ENCODE data around the gene POLR1B. TPM values are rescaled to one million over a fixed set of nuclear protein-coding genes. Genes with fewer than 3 reads are reported as not detected.

Gene POLR1B
- total RNA-seq, 1 donor from 2014 or later = 12.3 TPM

DNA sequence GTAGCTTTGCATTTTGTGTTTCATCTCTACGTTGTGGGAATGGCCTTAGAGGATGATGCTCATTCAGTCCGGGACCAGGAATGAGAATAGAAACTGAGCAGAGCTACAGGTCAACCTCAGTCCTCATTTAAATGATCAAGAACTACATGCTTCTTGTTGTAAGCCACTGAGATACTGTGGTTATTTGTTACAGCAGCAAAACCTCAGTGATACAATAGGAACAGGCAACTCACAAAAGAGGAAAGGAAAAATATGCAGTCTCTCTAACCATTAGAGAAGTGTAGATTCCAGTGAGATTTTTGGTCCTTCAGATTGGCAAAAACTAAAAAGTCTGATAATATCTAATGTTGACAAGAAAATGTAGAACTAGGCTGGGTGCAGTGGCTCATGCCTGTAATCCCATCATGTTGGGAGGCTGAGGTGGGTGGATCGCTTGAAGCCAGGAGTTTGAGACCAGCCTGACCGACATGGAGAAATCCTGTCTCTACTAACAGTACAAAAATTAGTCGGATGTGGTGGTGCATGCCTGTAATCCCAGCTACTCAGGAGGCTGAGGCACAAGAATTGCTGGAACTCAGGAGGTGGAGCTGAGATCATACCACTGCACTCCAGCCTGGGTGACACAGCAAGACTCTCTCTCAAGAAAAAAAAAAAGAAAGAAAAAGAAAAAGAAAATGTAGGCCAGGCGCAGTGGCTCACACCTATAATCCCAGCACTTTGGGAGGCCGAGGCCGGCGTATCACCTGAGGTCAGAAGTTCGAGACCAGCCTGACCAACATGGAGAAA is 55.5 kb downstream of the POLR1B start:
- no peak for TF ChIP-seq CTCF (IDR thresholded peaks at IDR 0.05)
- no peak for ATAC-seq
- intact Hi-C loops (cut with DNase I) = no loop called here

GRCh38 chr2:112600634-112601033 is 58.4 kb downstream of the POLR1B start:
- DNase-seq = no peak
- intact Hi-C loops (cut with DNase I) = no loop called here

More for the DNA sequence above, 55.5 kb downstream of the POLR1B start:
- Histone ChIP-seq H3K27me3 (ENCODE audit: low read depth) (no peaks in the 10 kb centered on the region), H3K36me3 (no peaks in the 10 kb centered on the region), H3K9me3 (no peaks in the 10 kb centered on the region), H3K27ac (no peak overlapping the region), H3K4me1 (peaks cover 13% of the 10 kb centered on the region), H3K4me3 (no peak overlapping the region)
- DNase-seq = no peak

GRCh38 chr2:112601754-112602153 is 59.5 kb downstream of the POLR1B start:
- intact Hi-C loops (cut with DNase I) = no loop called here

More at GRCh38 chr2:112600634-112601033, 58.4 kb downstream of the POLR1B start:
- TF ChIP-seq CTCF (IDR thresholded peaks at IDR 0.05) = no peak
- peaks cover 13% of the 10 kb centered on the region for H3K4me1 ChIP-seq
- no peaks in the 10 kb centered on the region for H3K9me3 ChIP-seq
- no peak overlapping the region for H3K4me3 ChIP-seq
- no peak overlapping the region for H3K27ac ChIP-seq
- no peaks in the 10 kb centered on the region for H3K27me3 ChIP-seq (ENCODE audit: low read depth)
- no peaks in the 10 kb centered on the region for H3K36me3 ChIP-seq
- no peak for ATAC-seq

DNA sequence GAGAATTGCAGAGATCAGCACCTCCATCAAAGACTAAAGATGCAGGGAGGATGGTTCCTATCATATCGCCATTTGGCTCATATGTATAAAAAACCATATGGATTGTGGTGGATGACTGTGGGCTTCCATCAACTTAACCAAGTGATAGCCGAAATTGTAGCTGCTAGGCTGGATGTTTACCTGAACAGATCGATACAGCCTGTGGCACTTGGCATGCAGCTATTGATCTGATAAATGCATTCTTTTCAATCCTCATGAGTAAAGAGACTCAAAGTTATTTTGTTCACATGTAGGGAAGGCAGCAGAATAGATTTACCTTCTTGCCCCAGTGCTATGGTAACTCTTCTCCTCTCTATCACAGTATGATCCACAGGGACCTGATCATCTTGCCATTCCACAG is 60.7 kb downstream of the POLR1B start:
- ATAC-seq = no peak
- intact Hi-C loops (cut with DNase I) = no loop called here

More at GRCh38 chr2:112601754-112602153, 59.5 kb downstream of the POLR1B start:
- DNase-seq = no peak
- H3K27ac ChIP-seq = no peak overlapping the region
- TF ChIP-seq CTCF (IDR thresholded peaks at IDR 0.05) = no peak
- no peak overlapping the region for H3K4me3 ChIP-seq
- H3K4me1 ChIP-seq = peaks cover 13% of the 10 kb centered on the region
- ATAC-seq = no peak
- H3K9me3 ChIP-seq = no peaks in the 10 kb centered on the region
- H3K36me3 ChIP-seq = no peaks in the 10 kb centered on the region
- H3K27me3 ChIP-seq (ENCODE audit: low read depth) = no peaks in the 10 kb centered on the region

DNA sequence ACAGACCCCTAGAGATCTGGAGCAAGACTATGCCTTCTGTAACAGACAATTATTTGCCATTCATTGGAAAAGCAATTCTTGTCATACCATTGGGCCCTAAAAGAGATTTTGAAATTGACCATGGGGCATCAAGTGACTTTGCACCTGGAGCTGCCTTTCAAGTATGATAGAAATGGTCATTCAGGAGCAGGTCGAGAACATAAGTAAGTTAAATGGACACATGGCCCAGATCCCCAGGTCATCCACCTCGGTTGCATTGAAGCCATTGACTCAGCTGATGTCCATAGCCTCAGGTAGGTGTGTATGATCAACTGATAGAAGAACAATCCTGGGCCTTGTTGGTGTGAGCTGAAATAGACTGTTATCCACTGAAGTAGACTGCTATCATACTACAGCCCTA is 61.5 kb downstream of the POLR1B start:
- H3K27ac ChIP-seq = no peak overlapping the region
- no peaks in the 10 kb centered on the region for H3K27me3 ChIP-seq (ENCODE audit: low read depth)
- no peak for TF ChIP-seq CTCF (IDR thresholded peaks at IDR 0.05)
- peaks cover 13% of the 10 kb centered on the region for H3K4me1 ChIP-seq
- DNase-seq = no peak
- intact Hi-C loops (cut with DNase I) = no loop called here
- no peak overlapping the region for H3K4me3 ChIP-seq
- no peaks in the 10 kb centered on the region for H3K9me3 ChIP-seq
- no peaks in the 10 kb centered on the region for H3K36me3 ChIP-seq
- ATAC-seq = no peak

More for the DNA sequence above, 60.7 kb downstream of the POLR1B start:
- no peak for DNase-seq
- no peaks in the 10 kb centered on the region for H3K27me3 ChIP-seq (ENCODE audit: low read depth)
- TF ChIP-seq CTCF (IDR thresholded peaks at IDR 0.05) = no peak
- H3K36me3 ChIP-seq = no peaks in the 10 kb centered on the region
- no peak overlapping the region for H3K27ac ChIP-seq
- H3K9me3 ChIP-seq = no peaks in the 10 kb centered on the region
- H3K4me3 ChIP-seq = no peak overlapping the region
- H3K4me1 ChIP-seq = peaks cover 13% of the 10 kb centered on the region

Measured in lower lobe of right lung (tissue), 2 donors.